GM23338 (cell line): Measurements from ENCODE around the gene FAM13B. TPM values are rescaled to one million over a fixed set of nuclear protein-coding genes. Genes with fewer than 3 reads are reported as not detected.
A peak's percentile ranks its signal among the peaks of the same experiment; 100 is the strongest.

Experiments used
- ATAC-seq: fragments of 200-7000 bp; cut with Tn5 transposase; 3 replicates; pipeline ENCODE4 v1.9.1; 2020
- DNase-seq: peaks from one replicate; pipeline ENCODE4 v3.0.0-alpha.2; 2015; ENCODE audit warnings: low spot score
- H2AFZ ChIP-seq: fragments of 200-600 bp; sonication (generic); 2 replicates; pipeline ENCODE4 v1.8.0; 2016; ENCODE audit warnings: antibody characterized with exemption, mild to moderate bottlenecking, moderate library complexity
- H3F3A ChIP-seq: fragments of 200-600 bp; sonication (generic); replicated peaks from 2 replicates; pipeline ENCODE4 v1.8.0; 2017; ENCODE audit warnings: antibody characterized with exemption, mixed run types, low read depth
- H3K27ac ChIP-seq: fragments of 200-600 bp; sonication (generic); 2 replicates; pipeline ENCODE4 v1.6.1; 2016; ENCODE audit warnings: low read depth
- H3K27me3 ChIP-seq: fragments of 200-600 bp; sonication (generic); 2 replicates; pipeline ENCODE4 v1.8.0; 2016; ENCODE audit warnings: mild to moderate bottlenecking, mixed run types, moderate library complexity; ENCODE audit not compliant: insufficient read depth
- H3K36me3 ChIP-seq: fragments of 200-600 bp; sonication (generic); 2 replicates; pipeline ENCODE4 v1.8.0; 2016; ENCODE audit warnings: mild to moderate bottlenecking; ENCODE audit not compliant: insufficient read depth
- H3K4me1 ChIP-seq: fragments of 200-600 bp; sonication (generic); 2 replicates; pipeline ENCODE4 v1.8.0; 2016; ENCODE audit warnings: mild to moderate bottlenecking, moderate library complexity; ENCODE audit not compliant: insufficient read depth
- H3K4me2 ChIP-seq: fragments of 200-600 bp; sonication (generic); 2 replicates; pipeline ENCODE4 v1.7.1; 2017; ENCODE audit warnings: mixed run types
- H3K4me3 ChIP-seq: fragments of 200-600 bp; sonication (generic); 2 replicates; pipeline ENCODE4 v1.6.1; 2016; ENCODE audit warnings: mixed run types
- H3K79me2 ChIP-seq: fragments of 200-600 bp; sonication (generic); replicated peaks from 2 replicates; pipeline ENCODE4 v1.8.0; 2017; ENCODE audit warnings: mild to moderate bottlenecking; ENCODE audit not compliant: insufficient read depth
- H3K9me2 ChIP-seq: fragments of 200-600 bp; sonication (generic); 2 replicates; pipeline ENCODE4 v1.8.0; 2017; ENCODE audit not compliant: insufficient read depth
- H4K20me1 ChIP-seq: fragments of 200-600 bp; sonication (generic); replicated peaks from 2 replicates; pipeline ENCODE4 v1.8.0; 2017; ENCODE audit warnings: mild to moderate bottlenecking; ENCODE audit not compliant: insufficient read depth
- H3K27ac Mint-ChIP-seq: 2 replicates; pipeline ENCODE4 v1.8.0; 2020; ENCODE audit warnings: inconsistent platforms, mild to moderate bottlenecking, moderate library complexity, mixed read lengths
- H3K27me3 Mint-ChIP-seq: 3 replicates; pipeline ENCODE4 v1.8.0; 2022; ENCODE audit warnings: low read depth, mild to moderate bottlenecking, moderate library complexity, mixed read lengths, inconsistent platforms; ENCODE audit not compliant: insufficient read depth, poor library complexity
- H3K36me3 Mint-ChIP-seq: 3 replicates; pipeline ENCODE4 v1.8.0; 2021; ENCODE audit warnings: low read depth, mild to moderate bottlenecking, inconsistent platforms, moderate library complexity, mixed read lengths
- H3K4me1 Mint-ChIP-seq: 3 replicates; pipeline ENCODE4 v1.8.0; 2020; ENCODE audit warnings: mild to moderate bottlenecking, inconsistent platforms, mixed read lengths
- H3K4me3 Mint-ChIP-seq: 3 replicates; pipeline ENCODE4 v1.8.0; 2021; ENCODE audit warnings: moderate library complexity, mild to moderate bottlenecking, inconsistent platforms, mixed read lengths
- H3K9me3 Mint-ChIP-seq: 3 replicates; pipeline ENCODE4 v1.8.0; 2020; ENCODE audit warnings: moderate library complexity, mild to moderate bottlenecking, inconsistent platforms, mixed read lengths
- CREB1 ChIP-seq: fragments of 250-450 bp; sonication (Bioruptor Pico); IDR thresholded peaks from 2 replicates; pipeline ENCODE4 v1.5.0; 2020; ENCODE audit warnings: low read depth, mild to moderate bottlenecking, moderate library complexity
- ETS1 ChIP-seq: IDR thresholded peaks from 2 replicates; pipeline ENCODE4 v1.6.1; 2016; ENCODE audit warnings: antibody characterized with exemption
- EZH2 ChIP-seq: fragments of 200-600 bp; sonication (generic); IDR thresholded peaks from one replicate; pipeline ENCODE4 v1.8.0; 2017; ENCODE audit warnings: antibody characterized with exemption, mild to moderate bottlenecking, low read depth; ENCODE audit not compliant: unreplicated experiment
- EZH2phosphoT487 ChIP-seq: fragments of 200-600 bp; sonication (generic); IDR thresholded peaks from one replicate; pipeline ENCODE4 v1.8.1; 2018; ENCODE audit warnings: antibody characterized with exemption; ENCODE audit not compliant: unreplicated experiment
- JUNB ChIP-seq: IDR thresholded peaks from one replicate; pipeline ENCODE4 v1.6.1; 2016; ENCODE audit warnings: antibody characterized with exemption; ENCODE audit not compliant: unreplicated experiment
- NANOG ChIP-seq: IDR thresholded peaks from 2 replicates; pipeline ENCODE4 v1.6.1; 2016; ENCODE audit warnings: antibody characterized with exemption, borderline replicate concordance
- POLR2AphosphoS5 ChIP-seq: IDR thresholded peaks from 2 replicates; pipeline ENCODE4 v1.6.1; 2016; ENCODE audit warnings: antibody characterized with exemption, low read depth
- STAT1 ChIP-seq: IDR thresholded peaks from one replicate; pipeline ENCODE4 v1.6.1; 2016; ENCODE audit warnings: antibody characterized with exemption; ENCODE audit not compliant: unreplicated experiment
- ZNF114 ChIP-seq: fragments of 250-450 bp; sonication (Bioruptor Pico); IDR thresholded peaks from 2 replicates; pipeline ENCODE4 v1.5.0; 2020; ENCODE audit warnings: mild to moderate bottlenecking, moderate library complexity
- ZNF331 ChIP-seq: fragments of 250-450 bp; sonication (Bioruptor Pico); IDR thresholded peaks from 2 replicates; pipeline ENCODE4 v1.5.0; 2020; ENCODE audit warnings: low read depth, mild to moderate bottlenecking, moderate library complexity
- ZNF462 ChIP-seq: fragments of 250-450 bp; sonication (Bioruptor Pico); IDR thresholded peaks from 2 replicates; pipeline ENCODE4 v1.5.0; 2020; ENCODE audit warnings: mild to moderate bottlenecking, moderate library complexity
- polyA plus RNA-seq: library from polyadenylated mRNA; unstranded; fragments of >200 nt; fragmentation: Nextera tagmentation; extraction: Ambion mirVana; gene quantifications from 2 replicates; pipeline ENCODE4 v1.2.1, GENCODE V29; 2016
- total RNA-seq: library from RNA; depleted of rRNA; stranded (reverse); fragments of >200 nt; shearing (Covaris generic); gene quantifications from 2 replicates; pipeline ENCODE4 v1.2.3, GENCODE V29; 2014
- TF ChIP-seq, protein P1 (sequence below), 2 experiments: fragments of 200-600 bp in 1 of 2; sonication (generic) in 1 of 2; conservative IDR thresholded peaks; 2 replicates each; pipeline versions ENCODE4 v1.5.1 to v1.6.1; 2016 to 2017; ENCODE audit warnings: antibody characterized with exemption in 2 of 2, low read depth in 2 of 2, mild to moderate bottlenecking in 2 of 2, moderate library complexity in 1 of 2
- TF ChIP-seq, protein P2 (sequence below): IDR thresholded peaks from one replicate; pipeline ENCODE4 v1.6.1; 2018; ENCODE audit warnings: antibody characterized with exemption; ENCODE audit not compliant: unreplicated experiment

Gene FAM13B
- total and polyA plus RNA-seq, 2 experiments from 2014 or later: 12.9 to 30.2 TPM

DNA sequence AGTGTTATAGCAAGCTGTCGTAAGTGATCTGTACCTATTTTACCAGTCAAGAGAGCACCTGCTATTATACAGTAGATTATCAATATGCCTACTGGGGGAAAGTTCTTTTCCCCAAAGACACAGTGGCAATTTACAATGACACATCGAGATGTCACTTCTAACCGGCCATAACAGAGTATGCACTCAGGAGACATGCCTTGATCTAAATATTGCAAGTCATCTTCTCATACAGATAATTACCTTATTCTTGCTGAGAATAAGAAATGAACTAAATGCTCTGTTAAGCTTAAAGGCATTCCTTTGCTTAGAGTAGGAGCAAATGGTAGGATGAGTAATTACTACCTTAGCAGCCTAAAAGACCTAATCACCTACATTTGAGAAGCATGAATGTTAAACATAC is 72.1 kb downstream of the FAM13B start:
- Mint-ChIP-seq H3K4me1 (no peaks in the 10 kb centered on the region), H3K36me3 (peaks cover 13% of the 10 kb centered on the region), H3K27me3 (no peaks in the 10 kb centered on the region), H3K4me3 (no peak overlapping the region), H3K27ac (no peak overlapping the region), H3K9me3 (no peaks in the 10 kb centered on the region)
- Histone ChIP-seq H3K79me2 (no peaks in the 10 kb centered on the region), H3K27ac (0 out of 2 replicates have a peak overlapping the region, but pooled peaks have one; percentile 24), H2AFZ (no peak overlapping the region), H3K9me2 (no peaks in the 10 kb centered on the region), H3K36me3 (no peaks in the 10 kb centered on the region), H3K27me3 (no peaks in the 10 kb centered on the region), H3K4me3 (no peak overlapping the region), H3F3A (no peaks in the 10 kb centered on the region; the same call in 1 of the 2 replicates), H3K4me2 (no peak overlapping the region), H3K4me1 (no peaks in the 10 kb centered on the region), H4K20me1 (peaks cover 6% of the 10 kb centered on the region; the same call in 1 of the 2 replicates)
- ATAC-seq: no peak
- TF ChIP-seq EZH2phosphoT487: no peak
- no peak for TF ChIP-seq STAT1
- no peak for TF ChIP-seq ZNF331 (CRISPR knock-in tag)
- no peak for TF ChIP-seq JUNB
- TF ChIP-seq, protein P1, sequence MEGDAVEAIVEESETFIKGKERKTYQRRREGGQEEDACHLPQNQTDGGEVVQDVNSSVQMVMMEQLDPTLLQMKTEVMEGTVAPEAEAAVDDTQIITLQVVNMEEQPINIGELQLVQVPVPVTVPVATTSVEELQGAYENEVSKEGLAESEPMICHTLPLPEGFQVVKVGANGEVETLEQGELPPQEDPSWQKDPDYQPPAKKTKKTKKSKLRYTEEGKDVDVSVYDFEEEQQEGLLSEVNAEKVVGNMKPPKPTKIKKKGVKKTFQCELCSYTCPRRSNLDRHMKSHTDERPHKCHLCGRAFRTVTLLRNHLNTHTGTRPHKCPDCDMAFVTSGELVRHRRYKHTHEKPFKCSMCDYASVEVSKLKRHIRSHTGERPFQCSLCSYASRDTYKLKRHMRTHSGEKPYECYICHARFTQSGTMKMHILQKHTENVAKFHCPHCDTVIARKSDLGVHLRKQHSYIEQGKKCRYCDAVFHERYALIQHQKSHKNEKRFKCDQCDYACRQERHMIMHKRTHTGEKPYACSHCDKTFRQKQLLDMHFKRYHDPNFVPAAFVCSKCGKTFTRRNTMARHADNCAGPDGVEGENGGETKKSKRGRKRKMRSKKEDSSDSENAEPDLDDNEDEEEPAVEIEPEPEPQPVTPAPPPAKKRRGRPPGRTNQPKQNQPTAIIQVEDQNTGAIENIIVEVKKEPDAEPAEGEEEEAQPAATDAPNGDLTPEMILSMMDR (conservative IDR thresholded peaks at IDR 0.05; ENCODE audit: low read depth in 2 of 2): no peak
- TF ChIP-seq, protein P2, sequence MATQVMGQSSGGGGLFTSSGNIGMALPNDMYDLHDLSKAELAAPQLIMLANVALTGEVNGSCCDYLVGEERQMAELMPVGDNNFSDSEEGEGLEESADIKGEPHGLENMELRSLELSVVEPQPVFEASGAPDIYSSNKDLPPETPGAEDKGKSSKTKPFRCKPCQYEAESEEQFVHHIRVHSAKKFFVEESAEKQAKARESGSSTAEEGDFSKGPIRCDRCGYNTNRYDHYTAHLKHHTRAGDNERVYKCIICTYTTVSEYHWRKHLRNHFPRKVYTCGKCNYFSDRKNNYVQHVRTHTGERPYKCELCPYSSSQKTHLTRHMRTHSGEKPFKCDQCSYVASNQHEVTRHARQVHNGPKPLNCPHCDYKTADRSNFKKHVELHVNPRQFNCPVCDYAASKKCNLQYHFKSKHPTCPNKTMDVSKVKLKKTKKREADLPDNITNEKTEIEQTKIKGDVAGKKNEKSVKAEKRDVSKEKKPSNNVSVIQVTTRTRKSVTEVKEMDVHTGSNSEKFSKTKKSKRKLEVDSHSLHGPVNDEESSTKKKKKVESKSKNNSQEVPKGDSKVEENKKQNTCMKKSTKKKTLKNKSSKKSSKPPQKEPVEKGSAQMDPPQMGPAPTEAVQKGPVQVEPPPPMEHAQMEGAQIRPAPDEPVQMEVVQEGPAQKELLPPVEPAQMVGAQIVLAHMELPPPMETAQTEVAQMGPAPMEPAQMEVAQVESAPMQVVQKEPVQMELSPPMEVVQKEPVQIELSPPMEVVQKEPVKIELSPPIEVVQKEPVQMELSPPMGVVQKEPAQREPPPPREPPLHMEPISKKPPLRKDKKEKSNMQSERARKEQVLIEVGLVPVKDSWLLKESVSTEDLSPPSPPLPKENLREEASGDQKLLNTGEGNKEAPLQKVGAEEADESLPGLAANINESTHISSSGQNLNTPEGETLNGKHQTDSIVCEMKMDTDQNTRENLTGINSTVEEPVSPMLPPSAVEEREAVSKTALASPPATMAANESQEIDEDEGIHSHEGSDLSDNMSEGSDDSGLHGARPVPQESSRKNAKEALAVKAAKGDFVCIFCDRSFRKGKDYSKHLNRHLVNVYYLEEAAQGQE: no peak
- TF ChIP-seq EZH2: no peak
- no peak for TF ChIP-seq ETS1
- TF ChIP-seq POLR2AphosphoS5: no peak
- no peak for TF ChIP-seq CREB1 (CRISPR knock-in tag)
- no peak for TF ChIP-seq ZNF462 (CRISPR knock-in tag)
- TF ChIP-seq ZNF114 (CRISPR knock-in tag): no peak
- no peak for TF ChIP-seq NANOG
- no peak for DNase-seq
